ENCODE data around the gene HIBCH. TPM values are rescaled to one million over a fixed set of nuclear protein-coding genes. Genes with fewer than 3 reads are reported as not detected.

Gene HIBCH
- polyA plus RNA-seq, 1 of the 3 experiments (the other 2 are of a cell fraction), result 8.4 TPM

DNA sequence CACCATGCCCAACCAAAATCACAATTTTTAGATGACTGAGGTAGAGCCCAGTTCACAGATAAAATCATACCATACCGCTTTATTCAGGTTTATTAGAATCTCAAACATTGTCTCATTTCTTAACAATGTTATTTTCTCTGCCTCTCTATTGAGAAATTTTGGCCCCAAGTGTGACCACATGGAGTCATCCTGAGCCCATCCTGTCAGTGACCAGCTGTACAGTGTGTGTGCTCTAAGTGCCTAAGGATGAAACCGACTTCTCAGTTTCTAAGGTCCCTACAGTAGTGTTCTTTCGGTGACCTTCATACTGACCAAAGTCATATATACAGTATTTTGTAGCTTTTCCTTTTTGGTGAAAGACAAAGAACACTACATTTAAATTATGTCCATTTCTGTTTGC lies 133.4 kb downstream of the HIBCH start:
- Histone ChIP-seq H3K27me3 (ENCODE audit: insufficient read depth) (no peaks in the 10 kb centered on the region), H3K4me1 (ENCODE audit: control insufficient read depth in 1 of 2, insufficient read depth in 2 of 2, low read depth in 1 of 2, low read length in 1 of 2) (peaks cover 0 to under 1% of the 10 kb centered on the region in 2 experiments; a peak in 2 of 4 replicates), H3K9me2 (no peaks in the 10 kb centered on the region), H2AFZ (ENCODE audit: low read depth) (no peak overlapping the region), H3K36me3 (replicated peaks in 1 of 2; ENCODE audit: control insufficient read depth in 1 of 2, insufficient read depth in 2 of 2, low read length in 1 of 2) (no peaks in the 10 kb centered on the region), H3K27ac (ENCODE audit: low read depth in 2 of 2, low read length in 1 of 2) (no peak overlapping the region), H3K9me3 (no peaks in the 10 kb centered on the region), H3K79me2 (ENCODE audit: insufficient read depth) (no peaks in the 10 kb centered on the region), H4K20me1 (ENCODE audit: insufficient read depth) (no peaks in the 10 kb centered on the region), H3K4me3 (ENCODE audit: low read depth in 2 of 2, low read length in 1 of 2) (no peak overlapping the region), H3K4me2 (no peak overlapping the region), H3K9ac (no peak overlapping the region), H3F3A (replicated peaks; ENCODE audit: insufficient read depth) (peaks cover 12% of the 10 kb centered on the region)
- 92% methylated on average over 3 of the region's 3 CpGs for WGBS (ENCODE audit: low lambda C conversion rate)
- ChIA-PET POLR2A (no interaction called here), CTCF (interaction anchor here (1.2 to 1.7 kb wide), 2 partner anchors 8 to 97 kb away, joined by 4 to 5 read pairs; no protein-coding TSS in a partner anchor)
- TF ChIP-seq CHD2 (IDR thresholded peaks at IDR 0.05; ENCODE audit: low read length, partially characterized antibody) (no peak), SMC3 (IDR thresholded peaks at IDR 0.05; ENCODE audit: low read depth, low read length) (no peak), GATA2 (CRISPR knock-in tag; IDR thresholded peaks at IDR 0.05) (no peak)
- no peak for DNase-seq

- no peaks in the 10 kb centered on the region for H4K20me1 ChIP-seq (ENCODE audit: insufficient read depth)
- H3F3A ChIP-seq (replicated peaks; ENCODE audit: insufficient read depth), result peaks cover 14% of the 10 kb centered on the region
- H3K9me2 ChIP-seq, result no peaks in the 10 kb centered on the region
- 86% methylated on average over 2 of the region's 2 CpGs for WGBS (ENCODE audit: low lambda C conversion rate)
- H3K4me1 ChIP-seq (ENCODE audit: control insufficient read depth in 1 of 2, insufficient read depth in 2 of 2, low read depth in 1 of 2, low read length in 1 of 2), result peaks cover 0 to 5% of the 10 kb centered on the region in 2 experiments; a peak in 2 of 4 replicates
- no peak overlapping the region for H3K4me3 ChIP-seq (ENCODE audit: low read depth in 2 of 2, low read length in 1 of 2)
- TF ChIP-seq GATA2 (CRISPR knock-in tag; IDR thresholded peaks at IDR 0.05), result no peak
- TF ChIP-seq FOSL2 (IDR thresholded peaks at IDR 0.05; ENCODE audit: borderline replicate concordance, low read depth), result no peak
- H3K4me2 ChIP-seq, result no peak overlapping the region
- ChIA-PET CTCF (interaction anchor here (1.7 kb wide), 1 partner anchor 96 kb away, joined by 5 read pairs; no protein-coding TSS in a partner anchor), POLR2A (no interaction called here)
- H3K9me3 ChIP-seq, result no peaks in the 10 kb centered on the region
- no peaks in the 10 kb centered on the region for H3K27me3 ChIP-seq (ENCODE audit: insufficient read depth)
- no peaks in the 10 kb centered on the region for H3K36me3 ChIP-seq (replicated peaks in 1 of 2; ENCODE audit: control insufficient read depth in 1 of 2, insufficient read depth in 2 of 2, low read length in 1 of 2)
- H3K27ac ChIP-seq (ENCODE audit: low read depth in 2 of 2, low read length in 1 of 2), result no peak overlapping the region
- no peak overlapping the region for H2AFZ ChIP-seq (ENCODE audit: low read depth)
- no peak for DNase-seq
- H3K9ac ChIP-seq, result no peak overlapping the region
- no peaks in the 10 kb centered on the region for H3K79me2 ChIP-seq (ENCODE audit: insufficient read depth)
Measured at GRCh38 chr2:190185380-190185779, 134.2 kb downstream of the HIBCH start.

- H3K9me3 ChIP-seq, result no peaks in the 10 kb centered on the region
- no peaks in the 10 kb centered on the region for H4K20me1 ChIP-seq (ENCODE audit: insufficient read depth)
- CTCF ChIA-PET, result no interaction called here
- H3K27ac ChIP-seq (ENCODE audit: low read depth in 2 of 2, low read length in 1 of 2), result no peak overlapping the region
- no peaks in the 10 kb centered on the region for H3K27me3 ChIP-seq (ENCODE audit: insufficient read depth)
- H3K4me2 ChIP-seq, result no peak overlapping the region
- H2AFZ ChIP-seq (ENCODE audit: low read depth), result no peak overlapping the region
- peaks cover 14% of the 10 kb centered on the region for H3F3A ChIP-seq (replicated peaks; ENCODE audit: insufficient read depth)
- no peak for TF ChIP-seq NFIC (IDR thresholded peaks at IDR 0.05; ENCODE audit: borderline replicate concordance)
- no peak for TF ChIP-seq CTCF (IDR thresholded peaks at IDR 0.05)
- TF ChIP-seq GATA2 (CRISPR knock-in tag; IDR thresholded peaks at IDR 0.05), result no peak
- no peak for TF ChIP-seq FOXM1 (IDR thresholded peaks at IDR 0.05; ENCODE audit: low read depth)
- TF ChIP-seq ELF1 (IDR thresholded peaks at IDR 0.05), result no peak
- TF ChIP-seq, protein P1, sequence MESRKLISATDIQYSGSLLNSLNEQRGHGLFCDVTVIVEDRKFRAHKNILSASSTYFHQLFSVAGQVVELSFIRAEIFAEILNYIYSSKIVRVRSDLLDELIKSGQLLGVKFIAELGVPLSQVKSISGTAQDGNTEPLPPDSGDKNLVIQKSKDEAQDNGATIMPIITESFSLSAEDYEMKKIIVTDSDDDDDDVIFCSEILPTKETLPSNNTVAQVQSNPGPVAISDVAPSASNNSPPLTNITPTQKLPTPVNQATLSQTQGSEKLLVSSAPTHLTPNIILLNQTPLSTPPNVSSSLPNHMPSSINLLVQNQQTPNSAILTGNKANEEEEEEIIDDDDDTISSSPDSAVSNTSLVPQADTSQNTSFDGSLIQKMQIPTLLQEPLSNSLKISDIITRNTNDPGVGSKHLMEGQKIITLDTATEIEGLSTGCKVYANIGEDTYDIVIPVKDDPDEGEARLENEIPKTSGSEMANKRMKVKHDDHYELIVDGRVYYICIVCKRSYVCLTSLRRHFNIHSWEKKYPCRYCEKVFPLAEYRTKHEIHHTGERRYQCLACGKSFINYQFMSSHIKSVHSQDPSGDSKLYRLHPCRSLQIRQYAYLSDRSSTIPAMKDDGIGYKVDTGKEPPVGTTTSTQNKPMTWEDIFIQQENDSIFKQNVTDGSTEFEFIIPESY (IDR thresholded peaks at IDR 0.05; ENCODE audit: borderline replicate concordance, low read depth), result no peak
- TF ChIP-seq RCOR1 (IDR thresholded peaks at IDR 0.05; ENCODE audit: low read length), result no peak
- no peaks in the 10 kb centered on the region for H3K9me2 ChIP-seq
- no peaks in the 10 kb centered on the region for H3K79me2 ChIP-seq (ENCODE audit: insufficient read depth)
- WGBS (ENCODE audit: low lambda C conversion rate), result 97% methylated on average over 4 of the region's 4 CpGs
- POLR2A ChIA-PET, result no interaction called here
- H3K4me3 ChIP-seq (ENCODE audit: low read depth in 2 of 2, low read length in 1 of 2), result no peak overlapping the region
- no peak overlapping the region for H3K9ac ChIP-seq
- H3K4me1 ChIP-seq (ENCODE audit: control insufficient read depth in 1 of 2, insufficient read depth in 2 of 2, low read depth in 1 of 2, low read length in 1 of 2), result peaks cover 0 to 12% of the 10 kb centered on the region in 2 experiments; a peak in 2 of 4 replicates
- H3K36me3 ChIP-seq (replicated peaks in 1 of 2; ENCODE audit: control insufficient read depth in 1 of 2, insufficient read depth in 2 of 2, low read length in 1 of 2), result no peaks in the 10 kb centered on the region
- no peak for DNase-seq
Measured at GRCh38 chr2:190184460-190184859, 135.2 kb downstream of the HIBCH start.

Data from SK-N-SH (cell line).